HG02763 (cell line): ENCODE results near the gene RTKN.
"Not testable (repeated sequence)": the region's sequence is repeated elsewhere in the genome, so short reads cannot be mapped to it uniquely, and the experiment has no call there.

Experiments
- ATAC-seq: cut with Tn5 transposase; IDR thresholded peaks from one replicate; pipeline ENCODE4 v1.9.1; 2021; ENCODE audit warnings: mild to moderate bottlenecking, moderate library complexity; ENCODE audit not compliant: unreplicated experiment

Gene RTKN

GRCh38 chr2:74461187-74462053, 19.7 kb upstream of the RTKN start:
- ATAC-seq = no peak

DNA sequence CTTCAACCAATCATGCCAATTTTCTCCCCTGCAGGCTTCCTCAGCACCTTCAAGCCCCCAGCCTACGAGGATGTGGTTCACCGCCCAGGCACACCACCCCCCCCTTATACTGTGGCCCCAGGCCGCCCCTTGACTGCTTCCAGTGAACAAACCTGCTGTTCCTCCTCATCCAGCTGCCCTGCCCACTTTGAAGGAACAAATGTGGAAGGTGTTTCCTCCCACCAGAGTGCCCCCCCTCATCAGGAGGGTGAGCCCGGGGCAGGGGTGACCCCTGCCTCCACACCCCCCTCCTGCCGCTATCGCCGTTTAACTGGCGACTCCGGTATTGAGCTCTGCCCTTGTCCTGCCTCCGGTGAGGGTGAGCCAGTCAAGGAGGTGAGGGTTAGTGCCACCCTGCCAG, 18.4 kb upstream of the RTKN start:
- ATAC-seq = not testable (repeated sequence)

DNA sequence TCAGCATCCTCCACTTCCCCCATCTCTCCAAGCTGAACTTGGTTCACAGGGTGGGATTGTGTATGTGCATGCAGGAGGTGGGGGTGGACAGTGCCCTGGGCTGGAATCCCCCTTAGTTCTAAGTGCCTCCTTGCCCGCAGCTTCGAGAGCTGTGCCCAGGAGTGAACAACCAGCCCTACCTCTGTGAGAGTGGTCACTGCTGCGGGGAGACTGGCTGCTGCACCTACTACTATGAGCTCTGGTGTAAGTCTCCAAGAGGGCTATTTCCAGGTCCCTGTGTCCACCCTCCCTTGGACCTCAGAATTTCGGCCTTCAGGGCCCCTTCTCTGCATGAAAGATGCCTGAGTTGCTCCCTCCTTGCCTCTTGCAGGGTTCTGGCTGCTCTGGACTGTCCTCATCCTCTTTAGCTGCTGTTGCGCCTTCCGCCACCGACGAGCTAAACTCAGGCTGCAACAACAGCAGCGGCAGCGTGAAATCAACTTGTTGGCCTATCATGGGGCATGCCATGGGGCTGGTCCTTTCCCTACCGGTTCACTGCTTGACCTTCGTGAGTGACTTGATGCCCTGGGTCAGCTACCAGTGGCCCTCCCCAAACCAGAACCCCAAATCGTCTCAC, 17.9 kb upstream of the RTKN start:
- ATAC-seq = not testable (repeated sequence)

- no peak for ATAC-seq
Observed at GRCh38 chr2:74458938-74459363, 17.2 kb upstream of the RTKN start.

DNA sequence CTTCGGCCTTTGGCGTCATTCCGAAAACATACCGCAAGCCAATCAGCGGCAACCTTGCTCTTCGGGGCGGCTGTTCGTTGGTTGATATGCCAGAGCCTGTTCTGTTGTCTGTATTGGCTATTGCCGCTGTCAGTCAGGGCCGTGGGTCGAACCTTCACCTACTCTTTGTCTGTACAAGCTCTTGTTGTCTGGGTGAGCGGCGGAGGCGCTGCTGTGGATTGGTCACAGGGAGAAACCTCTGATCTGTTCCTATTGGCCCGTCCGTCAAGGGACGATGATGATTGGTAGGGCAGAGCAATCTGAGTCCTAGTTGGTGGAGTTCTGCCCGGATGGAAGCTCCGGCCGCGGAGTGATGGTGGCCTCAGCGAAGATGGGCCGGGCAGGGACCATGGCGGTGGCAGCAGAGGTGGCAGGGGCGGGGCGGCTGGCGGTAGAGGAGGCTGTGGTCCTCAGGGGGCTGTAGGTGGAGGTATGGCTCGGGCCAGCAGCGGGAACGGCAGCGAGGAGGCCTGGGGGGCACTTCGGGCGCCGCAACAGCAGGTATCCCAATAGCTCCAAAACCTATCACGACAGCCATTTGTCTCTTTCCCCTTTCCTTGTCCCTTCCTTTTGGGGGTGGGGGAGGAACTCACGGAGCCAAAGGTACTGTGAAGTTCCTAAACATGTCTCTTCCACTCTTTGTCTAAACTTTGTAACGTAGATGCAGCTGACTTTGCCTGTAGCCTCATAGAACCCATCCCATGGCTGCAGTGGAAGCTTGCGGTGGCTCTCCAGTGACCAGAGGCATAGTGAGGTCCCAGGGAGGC, 16.6 kb upstream of the RTKN start, which contains the start of gene WBP1:
WBP1 (plus strand) TSS at position 307 of the 806 bp plus-strand sequence; CDS start at position 472, 165 bp downstream.
- peak; percentile 83 for ATAC-seq

GRCh38 chr2:74457549-74458131, 15.9 kb upstream of the RTKN start:
- ATAC-seq = peak; percentile 36

DNA sequence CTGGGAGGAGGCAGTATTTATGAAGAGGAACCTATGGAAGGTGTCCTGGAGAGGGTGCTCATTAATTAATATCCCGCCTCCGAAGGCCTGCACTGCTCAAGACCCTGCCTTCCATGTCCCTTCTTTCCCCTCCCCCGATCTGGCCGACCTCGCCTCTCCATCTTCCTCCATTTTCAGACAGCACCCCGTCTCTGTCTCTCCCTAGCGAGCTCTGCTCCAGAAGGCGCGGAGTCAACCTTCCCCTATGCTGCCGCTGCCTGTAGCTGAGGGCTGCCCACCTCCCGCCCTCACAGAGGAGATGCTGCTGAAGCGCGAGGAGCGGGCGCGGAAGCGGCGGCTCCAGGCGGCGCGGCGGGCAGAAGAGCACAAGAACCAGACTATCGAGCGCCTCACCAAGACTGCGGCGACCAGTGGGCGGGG, 15.4 kb upstream of the RTKN start:
- no peak for ATAC-seq

GRCh38 chr2:74454654-74455511, 13.1 kb upstream of the RTKN start, which contains the start of gene INO80B:
TSS of gene INO80B (plus strand) at chr2:74455087. CDS start at chr2:74455117, 30 bp downstream.
- ATAC-seq = peak; percentile 34

- no peak for ATAC-seq
Observed at GRCh38 chr2:74450570-74451190, 8.9 kb upstream of the RTKN start.

DNA sequence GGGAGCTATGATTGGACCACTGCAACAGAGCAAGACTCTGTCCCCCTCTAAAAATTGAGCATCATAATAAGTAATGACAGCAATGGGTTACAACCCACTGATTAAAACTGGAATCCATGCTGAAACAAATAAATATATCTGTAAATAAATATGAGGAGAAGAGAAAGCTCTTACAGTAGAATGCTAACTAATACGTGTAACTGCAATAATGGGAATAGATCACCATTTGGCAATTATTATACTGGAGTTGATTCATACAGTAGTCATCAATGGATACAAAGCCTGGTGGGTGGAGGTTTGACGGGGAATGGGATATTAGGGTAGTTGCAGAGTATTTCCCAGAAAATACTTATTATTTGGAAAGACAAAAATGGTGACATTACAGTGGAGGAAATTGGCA, 7.0 kb upstream of the RTKN start:
- ATAC-seq = no peak

- ATAC-seq = no peak
Observed at GRCh38 chr2:74447230-74447999, 5.7 kb upstream of the RTKN start.

GRCh38 chr2:74444498-74445318, 3.0 kb upstream of the RTKN start:
- ATAC-seq = no peak

- not testable (repeated sequence) for ATAC-seq
Observed at GRCh38 chr2:74442483-74443297, 953 bp upstream of the RTKN start.

- no peak for ATAC-seq
Observed at GRCh38 chr2:74441170-74441689, 507 bp downstream of the RTKN start.

GRCh38 chr2:74440378-74441169, 1.2 kb downstream of the RTKN start:
- ATAC-seq = peak; percentile 88

DNA sequence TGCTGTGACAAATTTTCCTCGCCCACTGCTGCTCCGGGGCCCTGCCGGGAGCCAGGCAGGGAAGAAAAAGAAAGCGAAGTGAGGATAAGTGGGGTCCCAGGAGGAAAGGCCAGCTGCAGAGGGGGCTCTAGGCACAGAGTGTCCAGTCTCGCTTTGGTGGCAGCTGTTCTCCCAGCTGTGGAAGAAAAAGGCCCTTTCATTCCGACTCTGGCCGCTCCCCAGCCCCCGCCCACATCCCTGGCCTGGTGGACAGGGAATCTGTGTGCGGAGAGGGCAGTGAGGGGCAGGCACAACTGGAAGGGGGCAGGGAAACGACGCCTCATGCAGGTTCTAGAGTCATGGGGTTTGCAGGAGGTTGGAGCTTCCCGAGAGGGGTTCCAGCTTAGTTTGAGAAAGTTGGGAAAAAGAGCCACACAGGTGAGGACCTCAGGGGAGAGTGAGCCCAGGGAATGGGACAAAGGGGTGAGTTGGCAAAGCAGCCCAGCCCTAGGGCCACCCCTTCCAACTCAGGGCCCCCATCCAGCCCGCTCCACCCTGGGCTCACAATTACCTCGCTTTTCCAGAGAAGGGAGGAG, 1.8 kb downstream of the RTKN start:
- no peak for ATAC-seq
